PC-3 (cell line): ENCODE measurements around the gene SYT5. TPM values are rescaled to one million over a fixed set of nuclear protein-coding genes. Genes with fewer than 3 reads are reported as not detected.

Source experiments
- ATAC-seq: fragments of 200-7000 bp; cut with Tn5 transposase; 2 replicates; pipeline ENCODE4 v1.9.1; 2020; ENCODE audit warnings: mild to moderate bottlenecking, moderate library complexity
- BruUV-seq: library from RNA; stranded (reverse); fragments of 400-500 nt; replicated peaks from 2 replicates; lab custom pipeline; 2021; lab: Mats Ljungman, UMichigan
- CTCF ChIA-PET: fragments of 300-600 bp; sonication (Branson Sonifier 250); formaldehyde crosslinking; loops from one replicate; lab custom pipeline; 2022; ENCODE audit warnings: antibody characterized with exemption; lab: Charles Lee
- POLR2A ChIA-PET: fragments of 300-600 bp; sonication (Branson Sonifier 250); formaldehyde crosslinking; loops from one replicate; lab custom pipeline; 2022; ENCODE audit warnings: antibody characterized with exemption; ENCODE audit not compliant: unreplicated experiment; lab: Charles Lee
- DNase-seq: peaks from one replicate; pipeline ENCODE4 v3.0.0-alpha.2; 2015
- H2AFZ ChIP-seq: fragments of 300-600 bp; sonication (generic); 2 replicates; pipeline ENCODE4 v1.6.0; 2016; ENCODE audit warnings: antibody characterized with exemption, low read length
- H3F3A ChIP-seq: fragments of 300-600 bp; sonication (generic); one replicate; pipeline ENCODE4 v1.6.0; 2017; ENCODE audit warnings: antibody characterized with exemption, low read length, control low read depth, mild to moderate bottlenecking; ENCODE audit not compliant: unreplicated experiment
- H3K27ac ChIP-seq: fragments of 300-600 bp; sonication (generic); 2 replicates; pipeline ENCODE4 v1.5.1; 2016; ENCODE audit warnings: mild to moderate bottlenecking, low read length
- H3K27me3 ChIP-seq: fragments of 300-600 bp; sonication (generic); 2 replicates; pipeline ENCODE4 v1.6.1; 2016; ENCODE audit warnings: low read length, mixed read lengths
- H3K36me3 ChIP-seq: fragments of 300-600 bp; sonication (generic); 2 replicates; pipeline ENCODE4 v1.6.1; 2016; ENCODE audit warnings: low read depth, mixed run types, low read length, mixed read lengths
- H3K4me1 ChIP-seq: fragments of 300-600 bp; sonication (generic); 2 replicates; pipeline ENCODE4 v1.5.1; 2016; ENCODE audit warnings: low read length; ENCODE audit not compliant: insufficient read depth
- H3K4me2 ChIP-seq: fragments of 300-600 bp; sonication (generic); 2 replicates; pipeline ENCODE4 v1.6.0; 2016; ENCODE audit warnings: low read length
- H3K4me3 ChIP-seq: fragments of 300-600 bp; sonication (generic); 2 replicates; pipeline ENCODE4 v1.5.1; 2016; ENCODE audit warnings: mild to moderate bottlenecking, low read length, mixed read lengths
- H3K79me2 ChIP-seq: fragments of 300-600 bp; sonication (generic); 2 replicates; pipeline ENCODE4 v1.6.1; 2017; ENCODE audit warnings: low read length, mixed read lengths
- H3K9ac ChIP-seq: fragments of 300-600 bp; sonication (generic); 2 replicates; pipeline ENCODE4 v1.6.0; 2016; ENCODE audit warnings: mild to moderate bottlenecking, low read length
- H3K9me2 ChIP-seq: fragments of 300-600 bp; sonication (generic); replicated peaks from 2 replicates; pipeline ENCODE4 v1.6.1; 2016; ENCODE audit warnings: mixed run types, low read length, mixed read lengths
- H3K9me3 ChIP-seq: fragments of 300-600 bp; sonication (generic); 2 replicates; pipeline ENCODE4 v1.6.1; 2016; ENCODE audit warnings: low read length, mixed read lengths
- H4K20me1 ChIP-seq: fragments of 300-600 bp; sonication (generic); 2 replicates; pipeline ENCODE4 v1.6.1; 2016; ENCODE audit warnings: low read length, mixed read lengths
- CTCF ChIP-seq: fragments of 300-600 bp; sonication (generic); conservative IDR thresholded peaks from 2 replicates; pipeline ENCODE4 v1.5.1; 2017; ENCODE audit warnings: antibody characterized with exemption, low read depth, mild to moderate bottlenecking, low read length
- EZH2 ChIP-seq: fragments of 300-600 bp; sonication (generic); IDR thresholded peaks from one replicate; pipeline ENCODE4 v1.6.1; 2017; ENCODE audit warnings: antibody characterized with exemption, mild to moderate bottlenecking, low read length; ENCODE audit not compliant: unreplicated experiment
- EZH2phosphoT487 ChIP-seq: fragments of 300-600 bp; sonication (generic); IDR thresholded peaks from 2 replicates; pipeline ENCODE4 v1.6.1; 2018; ENCODE audit warnings: mild to moderate bottlenecking, antibody characterized with exemption, low read length, borderline replicate concordance
- intact Hi-C: fragments of 100-400 bp; cut with micrococcal nuclease; formaldehyde crosslinking; loops from 2 replicates; pipeline ENCODE4 v1.9.0; 2023
- microRNA-seq: library from miRNA; unstranded; fragments of <30 nt; microRNA quantifications from one replicate; pipeline ENCODE4 v1.1.0, GENCODE V29; 2020; ENCODE audit not compliant: unreplicated experiment
- total RNA-seq: library from RNA; depleted of rRNA; stranded (reverse); fragments of >200 nt; gene quantifications from 2 replicates; pipeline ENCODE4 v1.2.3, GENCODE V29; 2014; rRNA removed

SYT5 gene
- total RNA-seq, 1 experiment from 2014 or later, result 2.5 TPM

GRCh38 chr19:55131421-55131820, 48.7 kb downstream of the SYT5 start:
- no TSS peak for BruUV-seq
- ATAC-seq (no peak), DNase-seq (no peak)
- H4K20me1 ChIP-seq, result no peaks in the 10 kb centered on the region
- no peak overlapping the region for H3K4me3 ChIP-seq
- H3K79me2 ChIP-seq, result no peaks in the 10 kb centered on the region
- no peak overlapping the region for H3K9ac ChIP-seq
- intact Hi-C loops, result no loop called here
- no peaks in the 10 kb centered on the region for H3K9me3 ChIP-seq
- no peaks in the 10 kb centered on the region for H3K4me1 ChIP-seq
- H3K9me2 ChIP-seq, result no peaks in the 10 kb centered on the region
- no peak overlapping the region for H3K27ac ChIP-seq
- POLR2A ChIA-PET, result no interaction called here
- CTCF ChIA-PET, result interaction anchor here (0.6 kb wide), 1 partner anchor 10 kb away, joined by 7 read pairs; no protein-coding TSS in a partner anchor
- no peaks in the 10 kb centered on the region for H3K36me3 ChIP-seq
- H3K4me2 ChIP-seq, result no peak overlapping the region
- H3F3A ChIP-seq, result no peaks in the 10 kb centered on the region
- TF ChIP-seq EZH2 (no peak), EZH2phosphoT487 (no peak), CTCF (no peak)
- no peak overlapping the region for H2AFZ ChIP-seq
- H3K27me3 ChIP-seq, result no peaks in the 10 kb centered on the region

Small RNA genes lying within 50 kb of the gene (microRNA-seq; reads per million reads assigned to microRNA genes)
- not detected for gene MIR7975

Other genes starting within 250 kb of the SYT5 start
- not detected in 2 replicates for gene NLRP7, start 232.8 kb downstream of the SYT5 start, total RNA-seq
- not detected in 2 replicates for gene NLRP2, start 213.9 kb downstream of the SYT5 start, total RNA-seq
- 0.58 TPM in 1 of 2 replicates, not detected in the other for gene GP6, start 142.0 kb downstream of the SYT5 start, total RNA-seq
- 80.4 and 85.7 TPM in 2 replicates for gene RDH13, start 117.1 kb downstream of the SYT5 start, total RNA-seq
- gene EPS8L1, start 104.4 kb downstream of the SYT5 start, total RNA-seq, result 75.3 and 75.8 TPM in 2 replicates
- gene PPP1R12C, start 62.7 kb downstream of the SYT5 start, total RNA-seq, result 136 and 180 TPM in 2 replicates
- 266 and 317 TPM in 2 replicates for gene TNNT1, start 31.1 kb downstream of the SYT5 start, total RNA-seq
- 32.4 and 40.1 TPM in 2 replicates for gene TNNI3, start 22.6 kb downstream of the SYT5 start, total RNA-seq
- 30.0 and 45.7 TPM in 2 replicates for gene DNAAF3, start 13.7 kb downstream of the SYT5 start, total RNA-seq
- 8.1 and 10.9 TPM in 2 replicates for gene PTPRH, start 29.2 kb upstream of the SYT5 start, total RNA-seq
- 11.1 and 11.8 TPM in 2 replicates for gene TMEM86B, start 48.5 kb upstream of the SYT5 start, total RNA-seq
- gene PPP6R1, start 78.7 kb upstream of the SYT5 start, total RNA-seq, result 159 and 221 TPM in 2 replicates
- gene HSPBP1, start 99.8 kb upstream of the SYT5 start, total RNA-seq, result 122 and 148 TPM in 2 replicates
- 5.1 and 8.7 TPM in 2 replicates for gene BRSK1, start 103.7 kb upstream of the SYT5 start, total RNA-seq
- not detected in 2 replicates for gene TMEM150B, start 145.1 kb upstream of the SYT5 start, total RNA-seq
- 21.9 and 36.6 TPM in 2 replicates for gene KMT5C, start 159.6 kb upstream of the SYT5 start, total RNA-seq
- 0.80 and 2.4 TPM in 2 replicates for gene COX6B2, start 174.4 kb upstream of the SYT5 start, total RNA-seq
- gene GARIN5B, start 183.0 kb upstream of the SYT5 start, total RNA-seq, result not detected in 2 replicates
- gene IL11, start 190.2 kb upstream of the SYT5 start, total RNA-seq, result 7.5 and 10.7 TPM in 2 replicates
- gene TMEM190, start 196.5 kb upstream of the SYT5 start, total RNA-seq, result not detected in 2 replicates
- 22.1 and 22.8 TPM in 2 replicates for gene TMEM238, start 204.0 kb upstream of the SYT5 start, total RNA-seq
- gene RPL28, start 205.6 kb upstream of the SYT5 start, total RNA-seq, result 550 and 836 TPM in 2 replicates
- gene UBE2S, start 227.5 kb upstream of the SYT5 start, total RNA-seq, result 2,068 and 2,245 TPM in 2 replicates